Right lobe of liver (tissue), 4 donors: ENCODE measurements around the gene AAK1.

ENCODE experiments used
- CTCF ChIP-seq, 4 donors: fragments of 200-600 bp in 3 of 4; fragments of 450-650 bp in 1 of 4; IDR thresholded peaks; one replicate each; pipeline versions ENCODE4 v1.5.1 to v1.8.0; 2016 to 2022; ENCODE audit warnings: antibody characterized with exemption in 4 of 4, mild to moderate bottlenecking in 2 of 4
- POLR2A ChIP-seq: fragments of 450-650 bp; IDR thresholded peaks from one replicate; pipeline ENCODE4 v1.6.1; 2017; ENCODE audit warnings: antibody characterized with exemption, mild to moderate bottlenecking
- donor health status: DM: no; HTN: no; CAD: no.
- donor health status: DM: no; HTN: no; CAD: no.
- donor health status: DM: no; HTN: yes; CAD: no.

GRCh38 chr2:69676146-69676545 lies 32.6 kb upstream of the AAK1 start:
- TF ChIP-seq CTCF (IDR thresholded peaks at IDR 0.05) (no peak), POLR2A (no peak)
